PC-3 (cell line): ENCODE data around the gene C9. TPM values are rescaled to one million over a fixed set of nuclear protein-coding genes. Genes with fewer than 3 reads are reported as not detected.

Source experiments
- ATAC-seq: fragments of 200-7000 bp; cut with Tn5 transposase; 2 replicates; pipeline ENCODE4 v1.9.1; 2020; ENCODE audit warnings: mild to moderate bottlenecking, moderate library complexity
- BruUV-seq: library from RNA; stranded (reverse); fragments of 400-500 nt; replicated peaks from 2 replicates; lab custom pipeline; 2021; lab: Mats Ljungman, UMichigan
- CTCF ChIA-PET: fragments of 300-600 bp; sonication (Branson Sonifier 250); formaldehyde crosslinking; loops from one replicate; lab custom pipeline; 2022; ENCODE audit warnings: antibody characterized with exemption; lab: Charles Lee
- POLR2A ChIA-PET: fragments of 300-600 bp; sonication (Branson Sonifier 250); formaldehyde crosslinking; loops from one replicate; lab custom pipeline; 2022; ENCODE audit warnings: antibody characterized with exemption; ENCODE audit not compliant: unreplicated experiment; lab: Charles Lee
- DNase-seq: peaks from one replicate; pipeline ENCODE4 v3.0.0-alpha.2; 2015
- H2AFZ ChIP-seq: fragments of 300-600 bp; sonication (generic); 2 replicates; pipeline ENCODE4 v1.6.0; 2016; ENCODE audit warnings: antibody characterized with exemption, low read length
- H3F3A ChIP-seq: fragments of 300-600 bp; sonication (generic); one replicate; pipeline ENCODE4 v1.6.0; 2017; ENCODE audit warnings: antibody characterized with exemption, low read length, control low read depth, mild to moderate bottlenecking; ENCODE audit not compliant: unreplicated experiment
- H3K27ac ChIP-seq: fragments of 300-600 bp; sonication (generic); 2 replicates; pipeline ENCODE4 v1.5.1; 2016; ENCODE audit warnings: mild to moderate bottlenecking, low read length
- H3K27me3 ChIP-seq: fragments of 300-600 bp; sonication (generic); 2 replicates; pipeline ENCODE4 v1.6.1; 2016; ENCODE audit warnings: low read length, mixed read lengths
- H3K36me3 ChIP-seq: fragments of 300-600 bp; sonication (generic); 2 replicates; pipeline ENCODE4 v1.6.1; 2016; ENCODE audit warnings: low read depth, mixed run types, low read length, mixed read lengths
- H3K4me1 ChIP-seq: fragments of 300-600 bp; sonication (generic); 2 replicates; pipeline ENCODE4 v1.5.1; 2016; ENCODE audit warnings: low read length; ENCODE audit not compliant: insufficient read depth
- H3K4me2 ChIP-seq: fragments of 300-600 bp; sonication (generic); 2 replicates; pipeline ENCODE4 v1.6.0; 2016; ENCODE audit warnings: low read length
- H3K4me3 ChIP-seq: fragments of 300-600 bp; sonication (generic); 2 replicates; pipeline ENCODE4 v1.5.1; 2016; ENCODE audit warnings: mild to moderate bottlenecking, low read length, mixed read lengths
- H3K79me2 ChIP-seq: fragments of 300-600 bp; sonication (generic); 2 replicates; pipeline ENCODE4 v1.6.1; 2017; ENCODE audit warnings: low read length, mixed read lengths
- H3K9ac ChIP-seq: fragments of 300-600 bp; sonication (generic); 2 replicates; pipeline ENCODE4 v1.6.0; 2016; ENCODE audit warnings: mild to moderate bottlenecking, low read length
- H3K9me2 ChIP-seq: fragments of 300-600 bp; sonication (generic); replicated peaks from 2 replicates; pipeline ENCODE4 v1.6.1; 2016; ENCODE audit warnings: mixed run types, low read length, mixed read lengths
- H3K9me3 ChIP-seq: fragments of 300-600 bp; sonication (generic); 2 replicates; pipeline ENCODE4 v1.6.1; 2016; ENCODE audit warnings: low read length, mixed read lengths
- H4K20me1 ChIP-seq: fragments of 300-600 bp; sonication (generic); 2 replicates; pipeline ENCODE4 v1.6.1; 2016; ENCODE audit warnings: low read length, mixed read lengths
- CTCF ChIP-seq: fragments of 300-600 bp; sonication (generic); conservative IDR thresholded peaks from 2 replicates; pipeline ENCODE4 v1.5.1; 2017; ENCODE audit warnings: antibody characterized with exemption, low read depth, mild to moderate bottlenecking, low read length
- EZH2 ChIP-seq: fragments of 300-600 bp; sonication (generic); IDR thresholded peaks from one replicate; pipeline ENCODE4 v1.6.1; 2017; ENCODE audit warnings: antibody characterized with exemption, mild to moderate bottlenecking, low read length; ENCODE audit not compliant: unreplicated experiment
- EZH2phosphoT487 ChIP-seq: fragments of 300-600 bp; sonication (generic); IDR thresholded peaks from 2 replicates; pipeline ENCODE4 v1.6.1; 2018; ENCODE audit warnings: mild to moderate bottlenecking, antibody characterized with exemption, low read length, borderline replicate concordance
- intact Hi-C: fragments of 100-400 bp; cut with micrococcal nuclease; formaldehyde crosslinking; loops from 2 replicates; pipeline ENCODE4 v1.9.0; 2023
- total RNA-seq: library from RNA; depleted of rRNA; stranded (reverse); fragments of >200 nt; gene quantifications from 2 replicates; pipeline ENCODE4 v1.2.3, GENCODE V29; 2014

Gene C9
- total RNA-seq, 1 experiment from 2014 or later = not detected

GRCh38 chr5:39256477-39257235 lies 107.6 kb downstream of the C9 start:
- BruUV-seq = no TSS peak
- Histone ChIP-seq H3K9me3 (no peaks in the 10 kb centered on the region), H3K27ac (peak overlapping the region; percentile 49), H3K9me2 (no peaks in the 10 kb centered on the region), H3K27me3 (no peaks in the 10 kb centered on the region), H3K79me2 (no peaks in the 10 kb centered on the region), H3K9ac (no peak overlapping the region), H3K4me3 (no peak overlapping the region), H3K4me1 (peaks cover 20% of the 10 kb centered on the region), H3K4me2 (peak overlapping the region; percentile 45), H4K20me1 (no peaks in the 10 kb centered on the region), H2AFZ (0 out of 2 replicates have a peak overlapping the region, but pooled peaks have one; percentile 14), H3F3A (no peaks in the 10 kb centered on the region), H3K36me3 (no peaks in the 10 kb centered on the region)
- DNase-seq = peak; percentile 86
- TF ChIP-seq CTCF (no peak), EZH2 (no peak), EZH2phosphoT487 (no peak)
- CTCF ChIA-PET = no interaction called here
- POLR2A ChIA-PET = no interaction called here
- intact Hi-C loops = no loop called here
- peak; percentile 98 for ATAC-seq

GRCh38 chr5:39255406-39255805 lies 108.9 kb downstream of the C9 start:
- peaks cover 20% of the 10 kb centered on the region for H3K4me1 ChIP-seq
- no peak overlapping the region for H2AFZ ChIP-seq
- no peak overlapping the region for H3K27ac ChIP-seq
- CTCF ChIA-PET = no interaction called here
- no peaks in the 10 kb centered on the region for H3K36me3 ChIP-seq
- no peaks in the 10 kb centered on the region for H3K9me2 ChIP-seq
- H4K20me1 ChIP-seq = no peaks in the 10 kb centered on the region
- TF ChIP-seq EZH2 (no peak), EZH2phosphoT487 (no peak), CTCF (no peak)
- H3K27me3 ChIP-seq = no peaks in the 10 kb centered on the region
- intact Hi-C loops = no loop called here
- no TSS peak for BruUV-seq
- H3K79me2 ChIP-seq = no peaks in the 10 kb centered on the region
- ATAC-seq = no peak
- POLR2A ChIA-PET = no interaction called here
- no peak for DNase-seq
- no peaks in the 10 kb centered on the region for H3F3A ChIP-seq
- no peak overlapping the region for H3K4me2 ChIP-seq
- H3K4me3 ChIP-seq = no peak overlapping the region
- H3K9ac ChIP-seq = no peak overlapping the region
- no peaks in the 10 kb centered on the region for H3K9me3 ChIP-seq

- DNase-seq (no peak), ATAC-seq (no peak)
- Histone ChIP-seq H3K4me1 (peaks cover 20% of the 10 kb centered on the region), H3K36me3 (no peaks in the 10 kb centered on the region), H3K4me2 (no peak overlapping the region), H4K20me1 (no peaks in the 10 kb centered on the region), H2AFZ (no peak overlapping the region), H3K9me3 (no peaks in the 10 kb centered on the region), H3K9me2 (no peaks in the 10 kb centered on the region), H3K9ac (no peak overlapping the region), H3K27me3 (no peaks in the 10 kb centered on the region), H3K4me3 (no peak overlapping the region), H3F3A (no peaks in the 10 kb centered on the region), H3K27ac (no peak overlapping the region), H3K79me2 (no peaks in the 10 kb centered on the region)
- intact Hi-C loops = no loop called here
- POLR2A ChIA-PET = no interaction called here
- no TSS peak for BruUV-seq
- CTCF ChIA-PET = no interaction called here
- no peak for TF ChIP-seq EZH2
- no peak for TF ChIP-seq EZH2phosphoT487
- TF ChIP-seq CTCF = no peak
Measured at GRCh38 chr5:39254671-39255070, 109.6 kb downstream of the C9 start.
